ENCODE results near the gene RALGAPA1.

DNA sequence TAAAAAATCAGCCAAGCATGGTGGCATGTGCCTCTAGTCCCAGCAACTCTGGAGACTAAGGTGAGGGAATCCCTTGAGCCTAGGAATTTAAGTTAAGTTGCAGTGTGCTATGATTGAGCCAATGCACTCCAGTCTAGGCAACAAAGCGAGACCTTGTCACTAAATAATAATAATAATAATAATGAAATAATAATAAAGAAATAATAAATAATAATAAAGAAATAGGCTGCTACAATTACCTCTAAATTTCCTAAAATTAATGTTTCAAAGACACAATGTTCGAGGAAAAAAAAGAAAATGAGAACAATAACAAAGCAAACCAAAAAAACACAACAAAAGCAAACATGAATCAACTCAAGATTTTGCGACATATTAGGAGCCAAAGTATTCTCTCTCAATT, 29.7 kb downstream of the RALGAPA1 start:
- no peak for TF ChIP-seq ZNF121 (CRISPR knock-in tag; IDR thresholded peaks at IDR 0.05)
- TF ChIP-seq, protein P1, sequence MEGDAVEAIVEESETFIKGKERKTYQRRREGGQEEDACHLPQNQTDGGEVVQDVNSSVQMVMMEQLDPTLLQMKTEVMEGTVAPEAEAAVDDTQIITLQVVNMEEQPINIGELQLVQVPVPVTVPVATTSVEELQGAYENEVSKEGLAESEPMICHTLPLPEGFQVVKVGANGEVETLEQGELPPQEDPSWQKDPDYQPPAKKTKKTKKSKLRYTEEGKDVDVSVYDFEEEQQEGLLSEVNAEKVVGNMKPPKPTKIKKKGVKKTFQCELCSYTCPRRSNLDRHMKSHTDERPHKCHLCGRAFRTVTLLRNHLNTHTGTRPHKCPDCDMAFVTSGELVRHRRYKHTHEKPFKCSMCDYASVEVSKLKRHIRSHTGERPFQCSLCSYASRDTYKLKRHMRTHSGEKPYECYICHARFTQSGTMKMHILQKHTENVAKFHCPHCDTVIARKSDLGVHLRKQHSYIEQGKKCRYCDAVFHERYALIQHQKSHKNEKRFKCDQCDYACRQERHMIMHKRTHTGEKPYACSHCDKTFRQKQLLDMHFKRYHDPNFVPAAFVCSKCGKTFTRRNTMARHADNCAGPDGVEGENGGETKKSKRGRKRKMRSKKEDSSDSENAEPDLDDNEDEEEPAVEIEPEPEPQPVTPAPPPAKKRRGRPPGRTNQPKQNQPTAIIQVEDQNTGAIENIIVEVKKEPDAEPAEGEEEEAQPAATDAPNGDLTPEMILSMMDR (IDR thresholded peaks at IDR 0.05): no peak

Measured in WTC11 (cell line).